Measurements from ENCODE around the gene C17orf114.

DNA sequence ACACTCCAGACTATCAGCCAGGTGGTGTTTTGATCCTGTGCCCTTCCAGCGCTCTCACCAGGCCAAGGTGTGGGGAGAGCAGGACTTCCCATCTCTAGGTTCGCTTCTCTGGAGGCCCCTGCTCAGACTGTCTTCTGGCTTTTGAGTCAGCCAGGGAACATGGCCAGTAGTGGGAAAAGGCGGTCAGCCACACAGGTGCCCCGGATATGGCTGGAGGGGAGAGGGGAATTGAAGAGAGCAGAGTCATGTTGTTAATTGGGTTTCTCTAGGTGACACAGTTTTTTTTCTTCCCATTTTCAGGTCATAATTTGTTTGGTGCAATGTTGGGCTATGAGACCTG, 32.5 kb upstream of the C17orf114 start:
- TF ChIP-seq, protein P1, sequence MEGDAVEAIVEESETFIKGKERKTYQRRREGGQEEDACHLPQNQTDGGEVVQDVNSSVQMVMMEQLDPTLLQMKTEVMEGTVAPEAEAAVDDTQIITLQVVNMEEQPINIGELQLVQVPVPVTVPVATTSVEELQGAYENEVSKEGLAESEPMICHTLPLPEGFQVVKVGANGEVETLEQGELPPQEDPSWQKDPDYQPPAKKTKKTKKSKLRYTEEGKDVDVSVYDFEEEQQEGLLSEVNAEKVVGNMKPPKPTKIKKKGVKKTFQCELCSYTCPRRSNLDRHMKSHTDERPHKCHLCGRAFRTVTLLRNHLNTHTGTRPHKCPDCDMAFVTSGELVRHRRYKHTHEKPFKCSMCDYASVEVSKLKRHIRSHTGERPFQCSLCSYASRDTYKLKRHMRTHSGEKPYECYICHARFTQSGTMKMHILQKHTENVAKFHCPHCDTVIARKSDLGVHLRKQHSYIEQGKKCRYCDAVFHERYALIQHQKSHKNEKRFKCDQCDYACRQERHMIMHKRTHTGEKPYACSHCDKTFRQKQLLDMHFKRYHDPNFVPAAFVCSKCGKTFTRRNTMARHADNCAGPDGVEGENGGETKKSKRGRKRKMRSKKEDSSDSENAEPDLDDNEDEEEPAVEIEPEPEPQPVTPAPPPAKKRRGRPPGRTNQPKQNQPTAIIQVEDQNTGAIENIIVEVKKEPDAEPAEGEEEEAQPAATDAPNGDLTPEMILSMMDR (IDR thresholded peaks at IDR 0.05): no peak
- no peak for TF ChIP-seq POLR2A (IDR thresholded peaks at IDR 0.05)
